Measurements from ENCODE around the gene SPATA32. TPM values are rescaled to one million over a fixed set of nuclear protein-coding genes. Genes with fewer than 3 reads are reported as not detected.

Gene SPATA32
- total RNA-seq, 2 experiments from 2014 or later = 0.53 to 0.65 TPM

- ATAC-seq (ENCODE audit: low read depth) = peak; percentile 93
- H3K4me1 Mint-ChIP-seq = peaks cover 18% of the 10 kb centered on the region
- H3K27ac Mint-ChIP-seq = no peak overlapping the region
- DNase-seq = peak; percentile 88
- no peaks in the 10 kb centered on the region for H3K9me3 Mint-ChIP-seq
- no peaks in the 10 kb centered on the region for H3K27me3 Mint-ChIP-seq
- POLR2A ChIA-PET = interaction anchor here (0.6 to 2.5 kb wide), 11 partner anchors 21 to 129 kb away, joined by 3 to 26 read pairs (median 4); partner anchors contain the start of genes FMNL1, HEXIM1 and MAP3K14
- no peak overlapping the region for H3K4me3 Mint-ChIP-seq
- peaks cover 3% of the 10 kb centered on the region for H3K36me3 Mint-ChIP-seq
Measured at GRCh38 chr17:45277216-45277849, 15.4 kb upstream of the SPATA32 start.

- POLR2A ChIA-PET = interaction anchor here (0.6 to 2.5 kb wide), 7 partner anchors 20 to 215 kb away, joined by 3 to 26 read pairs (median 4); partner anchors contain the start of gene MAP3K14
- Mint-ChIP-seq H3K9me3 (no peaks in the 10 kb centered on the region), H3K36me3 (peaks cover 3% of the 10 kb centered on the region), H3K4me3 (no peak overlapping the region), H3K4me1 (peaks cover 16% of the 10 kb centered on the region), H3K27ac (no peak overlapping the region), H3K27me3 (no peaks in the 10 kb centered on the region)
- DNase-seq (no peak), ATAC-seq (ENCODE audit: low read depth) (no peak)
Measured at GRCh38 chr17:45276031-45276430, 14.1 kb upstream of the SPATA32 start.

GRCh38 chr17:45274033-45274432, 12.1 kb upstream of the SPATA32 start:
- no peak overlapping the region for H3K27ac Mint-ChIP-seq
- H3K36me3 Mint-ChIP-seq = peaks cover 6% of the 10 kb centered on the region
- no peak for ATAC-seq (ENCODE audit: low read depth)

GRCh38 chr17:45273551-45273957, 11.7 kb upstream of the SPATA32 start:
- H3K27ac Mint-ChIP-seq = no peak overlapping the region
- no peak for ATAC-seq (ENCODE audit: low read depth)
- H3K4me3 Mint-ChIP-seq = no peak overlapping the region
- H3K36me3 Mint-ChIP-seq = peaks cover 6% of the 10 kb centered on the region
- H3K4me1 Mint-ChIP-seq = peaks cover 12% of the 10 kb centered on the region
- no peaks in the 10 kb centered on the region for H3K27me3 Mint-ChIP-seq
- H3K9me3 Mint-ChIP-seq = no peaks in the 10 kb centered on the region
- no peak for DNase-seq
- POLR2A ChIA-PET = no interaction called here

More at GRCh38 chr17:45274033-45274432, 12.1 kb upstream of the SPATA32 start:
- no peak for DNase-seq
- peaks cover 16% of the 10 kb centered on the region for H3K4me1 Mint-ChIP-seq
- no peaks in the 10 kb centered on the region for H3K27me3 Mint-ChIP-seq
- no peaks in the 10 kb centered on the region for H3K9me3 Mint-ChIP-seq
- no peak overlapping the region for H3K4me3 Mint-ChIP-seq
- POLR2A ChIA-PET = no interaction called here

- Mint-ChIP-seq H3K9me3 (no peaks in the 10 kb centered on the region), H3K4me1 (peaks cover 3% of the 10 kb centered on the region)
- no peak for ATAC-seq (ENCODE audit: low read depth)
Measured at GRCh38 chr17:45271603-45272002, 9.7 kb upstream of the SPATA32 start.

GRCh38 chr17:45270828-45271418, 9.0 kb upstream of the SPATA32 start:
- peaks cover 4% of the 10 kb centered on the region for H3K4me1 Mint-ChIP-seq
- POLR2A ChIA-PET = interaction anchor here (1.1 to 2.2 kb wide), 3 partner anchors 23 to 52 kb away, joined by 3 to 8 read pairs (median 6); partner anchors contain the start of gene FMNL1
- no peaks in the 10 kb centered on the region for H3K9me3 Mint-ChIP-seq
- H3K27ac Mint-ChIP-seq = no peak overlapping the region
- DNase-seq = peak; percentile 75
- peaks cover 5% of the 10 kb centered on the region for H3K36me3 Mint-ChIP-seq
- no peaks in the 10 kb centered on the region for H3K27me3 Mint-ChIP-seq
- no peak overlapping the region for H3K4me3 Mint-ChIP-seq
- ATAC-seq (ENCODE audit: low read depth) = peak; percentile 76

More at GRCh38 chr17:45271603-45272002, 9.7 kb upstream of the SPATA32 start:
- Mint-ChIP-seq H3K4me3 (no peak overlapping the region), H3K36me3 (peaks cover 5% of the 10 kb centered on the region), H3K27me3 (no peaks in the 10 kb centered on the region), H3K27ac (no peak overlapping the region)
- POLR2A ChIA-PET = interaction anchor here (1.1 to 2.2 kb wide), 3 partner anchors 24 to 53 kb away, joined by 3 to 8 read pairs (median 6); partner anchors contain the start of gene FMNL1
- no peak for DNase-seq

GRCh38 chr17:45269912-45270311, 8.0 kb upstream of the SPATA32 start:
- DNase-seq (no peak), ATAC-seq (ENCODE audit: low read depth) (no peak)
- Mint-ChIP-seq H3K27ac (no peak overlapping the region), H3K4me3 (no peak overlapping the region), H3K36me3 (peaks cover 5% of the 10 kb centered on the region), H3K4me1 (peaks cover 4% of the 10 kb centered on the region), H3K27me3 (no peaks in the 10 kb centered on the region), H3K9me3 (no peaks in the 10 kb centered on the region)
- POLR2A ChIA-PET = interaction anchor here (0.6 kb wide), 1 partner anchor 78 kb away, joined by 6 read pairs; no protein-coding TSS in a partner anchor

- POLR2A ChIA-PET = interaction anchor here (1.8 kb wide), 1 partner anchor 11 kb away, joined by 7 read pairs; no protein-coding TSS in a partner anchor
Measured at GRCh38 chr17:45267436-45268055, 5.7 kb upstream of the SPATA32 start.

GRCh38 chr17:45266372-45266926, 4.6 kb upstream of the SPATA32 start:
- POLR2A ChIA-PET = interaction anchor here (0.7 to 5.2 kb wide), 4 partner anchors 10 to 48 kb away, joined by 3 to 34 read pairs (median 5); no protein-coding TSS in a partner anchor
- H3K9me3 Mint-ChIP-seq = no peaks in the 10 kb centered on the region
- ATAC-seq (ENCODE audit: low read depth) (no peak), DNase-seq (no peak)
- H3K4me1 Mint-ChIP-seq = peaks cover 10% of the 10 kb centered on the region
- H3K4me3 Mint-ChIP-seq = no peak overlapping the region
- no peaks in the 10 kb centered on the region for H3K27me3 Mint-ChIP-seq
- H3K27ac Mint-ChIP-seq = no peak overlapping the region
- H3K36me3 Mint-ChIP-seq = peaks cover 9% of the 10 kb centered on the region

More at GRCh38 chr17:45267436-45268055, 5.7 kb upstream of the SPATA32 start:
- no peak overlapping the region for H3K4me3 Mint-ChIP-seq
- ATAC-seq (ENCODE audit: low read depth) (no peak), DNase-seq (no peak)
- no peaks in the 10 kb centered on the region for H3K9me3 Mint-ChIP-seq
- H3K27me3 Mint-ChIP-seq = no peaks in the 10 kb centered on the region
- peaks cover 8% of the 10 kb centered on the region for H3K4me1 Mint-ChIP-seq
- peaks cover 9% of the 10 kb centered on the region for H3K36me3 Mint-ChIP-seq
- H3K27ac Mint-ChIP-seq = peak overlapping the region; percentile 52

- Mint-ChIP-seq H3K27me3 (no peaks in the 10 kb centered on the region), H3K9me3 (no peaks in the 10 kb centered on the region), H3K4me3 (no peak overlapping the region), H3K4me1 (peaks cover 14% of the 10 kb centered on the region), H3K36me3 (peaks cover 9% of the 10 kb centered on the region), H3K27ac (peak overlapping the region; percentile 25)
- ATAC-seq (ENCODE audit: low read depth) = no peak
- POLR2A ChIA-PET = interaction anchor here (0.7 to 5.2 kb wide), 5 partner anchors 9 to 47 kb away, joined by 3 to 34 read pairs (median 3); no protein-coding TSS in a partner anchor
- no peak for DNase-seq
Measured at GRCh38 chr17:45265821-45266220, 3.9 kb upstream of the SPATA32 start.

- no peak for DNase-seq
- H3K9me3 Mint-ChIP-seq = no peaks in the 10 kb centered on the region
- H3K27me3 Mint-ChIP-seq = no peaks in the 10 kb centered on the region
- POLR2A ChIA-PET = interaction anchor here (1.1 to 5.2 kb wide), 2 partner anchors 17 to 23 kb away, joined by 3 to 34 read pairs; no protein-coding TSS in a partner anchor
- peaks cover 9% of the 10 kb centered on the region for H3K36me3 Mint-ChIP-seq
- no peak for ATAC-seq (ENCODE audit: low read depth)
- H3K27ac Mint-ChIP-seq = peak overlapping the region; percentile 9
- peaks cover 20% of the 10 kb centered on the region for H3K4me1 Mint-ChIP-seq
- H3K4me3 Mint-ChIP-seq = no peak overlapping the region
Measured at GRCh38 chr17:45264988-45265387, 3.1 kb upstream of the SPATA32 start.

- peaks cover 18% of the 10 kb centered on the region for H3K4me1 Mint-ChIP-seq
- H3K9me3 Mint-ChIP-seq = no peaks in the 10 kb centered on the region
- peaks cover 9% of the 10 kb centered on the region for H3K36me3 Mint-ChIP-seq
- H3K27me3 Mint-ChIP-seq = no peaks in the 10 kb centered on the region
- H3K27ac Mint-ChIP-seq = no peak overlapping the region
- no peak for ATAC-seq (ENCODE audit: low read depth)
- POLR2A ChIA-PET = interaction anchor here (5.2 kb wide), 1 partner anchor 16 kb away, joined by 34 read pairs; no protein-coding TSS in a partner anchor
- no peak for DNase-seq
- H3K4me3 Mint-ChIP-seq = no peak overlapping the region
Measured at GRCh38 chr17:45264430-45264829, 2.5 kb upstream of the SPATA32 start.

- ATAC-seq (ENCODE audit: low read depth) = no peak
- POLR2A ChIA-PET = interaction anchor here (1.0 to 5.2 kb wide), 5 partner anchors 15 to 115 kb away, joined by 3 to 34 read pairs (median 7); partner anchors contain the start of gene HEXIM1
- DNase-seq = no peak
- Mint-ChIP-seq H3K27me3 (no peaks in the 10 kb centered on the region), H3K9me3 (no peaks in the 10 kb centered on the region), H3K36me3 (peaks cover 4% of the 10 kb centered on the region), H3K4me3 (peak overlapping the region; percentile 85), H3K4me1 (peaks cover 18% of the 10 kb centered on the region), H3K27ac (no peak overlapping the region)
Measured at GRCh38 chr17:45263477-45263860, 1.6 kb upstream of the SPATA32 start.
